Suppressor macrophage (primary cell): Measurements from ENCODE around the gene CLTCL1.
"Not testable (repeated sequence)": the region's sequence is repeated elsewhere in the genome, so short reads cannot be mapped to it uniquely, and the experiment has no call there.

Source experiments
- DNase-seq, 4 experiments: peaks; one replicate each; pipeline ENCODE4 v3.0.0-alpha.2; 2020 to 2022
- total RNA-seq, 17 experiments: gene quantifications; one replicate each; lab custom pipeline; 2026; ENCODE audit warnings: mixed read lengths in 6 of 17, inconsistent platforms in 3 of 17; lab: John Stamatoyannopoulos, UW

The CLTCL1 gene
- total RNA-seq: 1.1 to 8.7 (median 2.6) reads per million in 17 experiments

DNA sequence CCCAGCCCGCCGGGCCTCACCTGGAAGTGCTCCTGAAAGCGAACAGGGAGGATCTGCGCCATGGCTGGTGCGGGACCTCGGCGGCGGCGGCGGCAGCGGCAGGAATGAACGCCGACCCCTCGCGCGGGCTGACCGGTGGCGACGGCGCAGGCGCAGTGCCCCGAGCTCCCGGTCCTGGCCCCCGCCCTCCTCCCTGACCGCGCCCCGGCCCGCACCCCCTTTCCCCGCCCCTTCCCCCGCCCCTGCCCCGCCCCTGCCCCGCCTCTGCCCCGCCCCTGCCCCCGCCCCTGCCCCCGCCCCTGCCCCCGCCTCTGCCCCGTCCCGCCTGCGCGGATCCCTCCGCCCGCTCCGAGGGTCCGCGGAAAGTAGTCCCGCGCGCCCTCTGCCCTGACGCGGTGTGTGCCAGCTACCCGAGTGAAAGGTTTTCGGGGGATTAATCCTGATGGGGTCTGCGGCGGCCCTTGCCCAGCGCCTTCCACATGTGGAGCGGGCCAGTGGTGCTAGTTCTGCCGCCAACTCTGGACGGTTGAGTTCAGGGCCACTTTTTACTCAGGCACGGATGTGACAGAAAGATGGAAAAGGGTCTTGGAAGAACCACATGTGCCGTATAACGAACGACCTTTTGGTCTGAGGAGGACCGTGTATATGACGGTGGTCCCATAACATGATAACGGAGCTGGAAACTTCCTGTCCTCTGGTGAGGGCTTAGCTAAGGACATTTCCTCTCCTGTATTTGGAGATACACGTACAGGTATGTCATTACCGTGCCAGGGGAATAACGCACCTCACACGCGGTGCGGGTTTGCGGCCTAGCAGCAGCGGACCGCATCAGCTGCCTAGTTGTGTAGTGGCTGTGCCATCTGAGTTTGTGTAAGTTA, at the start of gene CLTCL1:
TSS of gene CLTCL1 (minus strand) at position 140 of the 878 bp plus-strand sequence. CDS start at position 62, 78 bp downstream.
- DNase-seq: peak; percentile 77 to 94 (median 85)

GRCh38 chr22:19337137-19337536, 45.6 kb upstream of the CLTCL1 start:
- DNase-seq: no peak

- DNase-seq: no peak
Observed at GRCh38 chr22:19336133-19337075, 44.9 kb upstream of the CLTCL1 start.

- no peak for DNase-seq
Observed at GRCh38 chr22:19331975-19332374, 40.5 kb upstream of the CLTCL1 start.

GRCh38 chr22:19331474-19331873, 40.0 kb upstream of the CLTCL1 start:
- no peak for DNase-seq

GRCh38 chr22:19330865-19331418, 39.4 kb upstream of the CLTCL1 start:
- no peak for DNase-seq

- not testable (repeated sequence) for DNase-seq
Observed at GRCh38 chr22:19330205-19330604, 38.7 kb upstream of the CLTCL1 start.

GRCh38 chr22:19329454-19329853, 37.9 kb upstream of the CLTCL1 start:
- DNase-seq: no peak

DNA sequence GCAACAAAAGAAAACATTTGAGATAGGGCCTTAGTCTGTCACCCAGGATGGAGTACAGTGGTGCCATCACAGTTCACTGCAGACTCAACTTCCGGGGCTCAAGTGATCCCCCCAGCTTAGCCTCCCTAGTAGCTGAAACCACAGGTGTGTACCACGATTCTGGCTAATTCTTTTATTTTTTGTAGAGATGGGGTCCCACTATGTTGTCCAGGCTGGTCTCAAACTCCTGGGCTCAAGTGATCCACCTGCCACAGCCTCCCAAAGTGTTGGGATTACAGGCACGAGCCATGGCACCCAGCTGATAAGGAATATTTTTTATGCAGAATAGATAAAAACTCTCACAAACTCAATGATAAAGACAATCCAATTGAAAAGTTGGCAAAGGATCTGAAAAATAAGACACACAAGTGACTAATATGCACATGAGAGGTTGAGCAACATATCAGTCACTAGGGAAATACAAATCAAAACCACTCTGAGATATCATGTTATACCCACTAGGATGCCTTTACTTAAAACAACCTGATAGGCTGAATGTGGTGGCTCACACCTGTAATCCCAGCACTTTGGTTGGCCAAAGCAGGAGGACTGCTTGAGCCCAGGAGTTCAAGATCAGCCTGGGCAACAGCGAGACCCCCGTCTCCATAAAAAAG, 33.9 kb upstream of the CLTCL1 start:
- DNase-seq: peak in 3 of 4 experiments; percentile 33 to 68 (median 44)

GRCh38 chr22:19323420-19323819, 31.9 kb upstream of the CLTCL1 start:
- not testable (repeated sequence) for DNase-seq

- no peak for DNase-seq
Observed at GRCh38 chr22:19321757-19322156, 30.2 kb upstream of the CLTCL1 start.

DNA sequence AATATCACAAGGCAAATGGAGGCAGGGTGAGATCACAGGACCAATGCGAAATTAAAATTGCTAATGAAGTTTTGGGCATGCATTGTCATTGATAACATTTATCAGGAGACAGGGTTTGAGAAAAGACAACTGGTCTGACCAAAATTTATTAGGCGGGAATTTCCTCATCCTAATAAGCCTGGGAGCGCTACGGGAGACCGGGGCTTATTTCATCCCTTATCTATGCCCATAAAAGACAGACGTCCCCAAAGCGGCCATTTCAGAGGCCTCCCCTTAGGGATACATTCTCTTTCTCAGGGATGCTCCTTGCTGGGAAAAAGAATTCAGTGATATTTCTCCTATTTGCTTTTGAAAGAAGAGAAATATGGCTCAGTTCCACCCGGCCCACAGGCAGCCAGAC, 28.6 kb upstream of the CLTCL1 start:
- DNase-seq: not testable (repeated sequence)

GRCh38 chr22:19319281-19319680, 27.8 kb upstream of the CLTCL1 start:
- no peak for DNase-seq

GRCh38 chr22:19317865-19318264, 26.3 kb upstream of the CLTCL1 start:
- no peak for DNase-seq

GRCh38 chr22:19307872-19308271, 16.4 kb upstream of the CLTCL1 start:
- no peak for DNase-seq

GRCh38 chr22:19306535-19306934, 15.0 kb upstream of the CLTCL1 start:
- DNase-seq: not testable (repeated sequence)

DNA sequence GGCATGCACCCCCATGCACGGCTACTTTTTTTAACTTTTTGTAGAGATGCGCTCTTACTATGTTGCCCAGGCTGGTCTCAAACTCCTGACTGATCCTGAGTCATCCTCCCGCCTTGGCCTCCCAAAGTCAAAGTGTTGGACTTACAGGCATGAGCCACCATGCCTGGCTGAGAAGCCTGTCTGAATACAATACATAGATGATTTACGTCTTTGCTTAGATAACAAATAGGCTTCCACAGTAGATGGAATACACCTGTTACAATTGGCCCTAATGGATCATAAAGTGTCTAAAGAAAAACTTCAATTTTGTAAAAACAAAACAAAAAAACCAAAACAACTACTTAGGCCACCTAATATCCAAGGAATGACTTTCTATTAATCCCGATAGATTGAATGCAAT, 13.0 kb upstream of the CLTCL1 start:
- DNase-seq: no peak

GRCh38 chr22:19303785-19304184, 12.3 kb upstream of the CLTCL1 start:
- DNase-seq: no peak

GRCh38 chr22:19295733-19296132, 4.2 kb upstream of the CLTCL1 start:
- DNase-seq: no peak

DNA sequence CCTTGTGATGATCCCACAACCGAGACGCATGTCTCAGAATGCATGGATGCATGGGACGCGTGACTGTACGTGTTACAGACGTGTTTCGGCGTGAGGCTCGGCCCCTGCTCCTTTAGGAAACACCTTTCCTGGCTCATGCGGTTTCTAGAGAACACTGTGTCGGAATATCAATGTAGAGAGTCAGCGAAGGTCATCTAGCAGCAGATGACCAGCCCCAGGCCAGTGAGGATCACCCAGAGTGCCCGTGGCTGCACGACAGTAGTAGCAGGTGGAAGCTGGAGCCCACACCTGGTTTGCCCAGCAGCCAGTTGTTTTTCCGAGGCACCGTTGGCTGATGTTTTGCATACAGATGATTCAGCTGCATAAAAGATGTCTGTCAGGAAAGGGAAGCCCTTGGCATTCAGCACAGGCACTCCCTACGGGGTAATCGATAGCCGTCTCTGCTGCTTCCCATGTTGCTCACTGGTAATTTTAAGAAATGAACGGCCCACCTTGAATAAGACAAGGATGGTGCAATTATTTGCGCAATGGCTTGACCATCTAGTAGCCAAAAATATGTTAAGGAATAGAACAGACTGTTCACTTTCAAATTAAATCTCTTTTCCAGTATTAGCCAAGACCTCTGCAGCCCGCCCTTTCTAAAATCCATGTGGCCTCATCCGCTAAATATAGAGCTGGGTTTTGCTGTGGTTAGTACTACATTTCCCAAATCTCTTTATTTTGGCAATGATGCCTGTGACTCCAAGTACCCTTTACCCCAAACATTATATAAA, 1.1 kb upstream of the CLTCL1 start:
- no peak for DNase-seq

DNA sequence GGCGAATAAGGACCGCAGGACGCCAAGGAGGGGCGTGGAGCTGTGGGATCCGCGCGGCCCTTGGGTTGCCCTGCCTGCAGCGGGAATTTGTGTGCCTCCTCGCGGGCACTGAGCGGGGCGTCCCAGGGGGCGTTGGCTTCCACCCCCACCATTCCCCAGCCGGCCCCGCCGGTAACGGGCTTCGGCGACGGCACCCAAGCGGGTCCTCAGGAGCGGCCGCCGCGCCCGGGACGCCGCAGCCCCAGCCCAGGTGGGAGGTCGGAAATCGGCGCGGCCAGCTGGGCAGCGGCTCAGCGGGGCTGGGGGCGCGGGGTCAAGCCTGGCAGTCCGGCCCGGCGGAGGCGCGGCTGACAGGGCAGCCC, 320 bp downstream of the CLTCL1 start:
- DNase-seq: peak; percentile 8 to 55 (median 28)
